Right atrium auricular region (tissue), 2 donors: Measurements from ENCODE around the gene CREM. TPM values are rescaled to one million over a fixed set of nuclear protein-coding genes. Genes with fewer than 3 reads are reported as not detected.
A peak's percentile ranks its signal among the peaks of the same experiment; 100 is the strongest.

Source experiments
- DNase-seq: peaks from one replicate; pipeline ENCODE4 v3.0.0-alpha.2; 2019; ENCODE audit warnings: low spot score
- H3K27ac ChIP-seq, 2 donors: fragments of 200-600 bp; sonication (generic); 1 replicate in 1 of 2; 2 replicates in 1 of 2; pipeline ENCODE4 v1.5.1; 2016 to 2019
- H3K27me3 ChIP-seq, 2 donors: fragments of 200-600 bp; sonication (generic); one replicate each; pipeline versions ENCODE4 v1.5.1 to v1.6.0; 2017 to 2019
- H3K36me3 ChIP-seq: fragments of 200-600 bp; sonication (generic); one replicate; pipeline ENCODE4 v1.5.1; 2016
- H3K4me1 ChIP-seq, 2 donors: fragments of 200-600 bp; sonication (generic); one replicate each; pipeline versions ENCODE4 v1.5.1 to v1.6.0; 2017 to 2019
- H3K4me3 ChIP-seq, 2 donors: fragments of 200-600 bp; sonication (generic); 1 replicate in 1 of 2; 2 replicates in 1 of 2; pipeline ENCODE4 v1.5.1; 2017 to 2019; ENCODE audit warnings: mild to moderate bottlenecking in 1 of 2, moderate library complexity in 1 of 2
- H3K9me3 ChIP-seq, 2 donors: fragments of 200-600 bp; sonication (generic); one replicate each; pipeline ENCODE4 v1.5.1; 2019
- CTCF ChIP-seq, 2 donors: fragments of 200-600 bp; sonication (generic); IDR thresholded peaks; one replicate each; pipeline ENCODE4 v1.5.1; 2019; ENCODE audit warnings: antibody characterized with exemption in 2 of 2
- total RNA-seq, 2 donors: library from RNA; depleted of rRNA; stranded (reverse); fragments of >200 nt; gene quantifications; one replicate each; pipeline ENCODE4 v1.1.0, GENCODE V29; 2016

The CREM gene
- total RNA-seq, 2 donors from 2014 or later = 33.4 to 39.9 TPM

GRCh38 chr10:35195361-35196306 lies 69.0 kb downstream of the CREM start:
- peak overlapping the region; percentile 93 to 96 for H3K27ac ChIP-seq
- H3K9me3 ChIP-seq = no peaks in the 10 kb centered on the region
- no peaks in the 10 kb centered on the region for H3K36me3 ChIP-seq
- H3K27me3 ChIP-seq = no peaks in the 10 kb centered on the region
- peaks cover 0 to 26% of the 10 kb centered on the region in 2 donors for H3K4me1 ChIP-seq
- TF ChIP-seq CTCF (IDR thresholded peaks at IDR 0.05) = peak; percentile 91 to 96
- peak; percentile 90 for DNase-seq
- peak overlapping the region; percentile 35 to 52 for H3K4me3 ChIP-seq

- Histone ChIP-seq H3K27me3 (no peaks in the 10 kb centered on the region), H3K4me3 (no peak overlapping the region), H3K9me3 (no peaks in the 10 kb centered on the region), H3K4me1 (peaks cover 0 to 5% of the 10 kb centered on the region in 2 donors), H3K36me3 (no peaks in the 10 kb centered on the region), H3K27ac (no peak overlapping the region)
- DNase-seq = no peak
- no peak for TF ChIP-seq CTCF (IDR thresholded peaks at IDR 0.05)
These were observed 73.8 kb downstream of the CREM start for GRCh38 chr10:35200487-35200886.

GRCh38 chr10:35201234-35201633 lies 74.6 kb downstream of the CREM start:
- no peak for DNase-seq
- Histone ChIP-seq H3K4me3 (no peak overlapping the region), H3K27ac (no peak overlapping the region), H3K4me1 (peaks cover 0 to 4% of the 10 kb centered on the region in 2 donors), H3K27me3 (no peaks in the 10 kb centered on the region), H3K9me3 (no peaks in the 10 kb centered on the region), H3K36me3 (no peaks in the 10 kb centered on the region)
- no peak for TF ChIP-seq CTCF (IDR thresholded peaks at IDR 0.05)

- Histone ChIP-seq H3K27me3 (no peaks in the 10 kb centered on the region), H3K9me3 (no peaks in the 10 kb centered on the region), H3K4me3 (no peak overlapping the region), H3K4me1 (no peaks in the 10 kb centered on the region), H3K36me3 (no peaks in the 10 kb centered on the region), H3K27ac (no peak overlapping the region)
- no peak for DNase-seq
- no peak for TF ChIP-seq CTCF (IDR thresholded peaks at IDR 0.05)
These were observed 75.4 kb downstream of the CREM start for GRCh38 chr10:35202050-35202449.

- Histone ChIP-seq H3K9me3 (no peaks in the 10 kb centered on the region), H3K27me3 (no peaks in the 10 kb centered on the region), H3K36me3 (no peaks in the 10 kb centered on the region), H3K4me1 (no peaks in the 10 kb centered on the region), H3K4me3 (no peak overlapping the region), H3K27ac (no peak overlapping the region)
- DNase-seq = no peak
- TF ChIP-seq CTCF (IDR thresholded peaks at IDR 0.05) = no peak
These were observed 77.1 kb downstream of the CREM start for GRCh38 chr10:35203745-35204144.
